Right atrium auricular region (tissue), 2 donors: Measurements from ENCODE around the gene HMCN1. TPM values are rescaled to one million over a fixed set of nuclear protein-coding genes. Genes with fewer than 3 reads are reported as not detected.

ENCODE experiments used
- DNase-seq: peaks from one replicate; pipeline ENCODE4 v3.0.0-alpha.2; 2019; ENCODE audit warnings: low spot score
- H3K27ac ChIP-seq, 2 donors: fragments of 200-600 bp; sonication (generic); 1 replicate in 1 of 2; 2 replicates in 1 of 2; pipeline ENCODE4 v1.5.1; 2016 to 2019
- H3K27me3 ChIP-seq, 2 donors: fragments of 200-600 bp; sonication (generic); one replicate each; pipeline versions ENCODE4 v1.5.1 to v1.6.0; 2017 to 2019
- H3K36me3 ChIP-seq: fragments of 200-600 bp; sonication (generic); one replicate; pipeline ENCODE4 v1.5.1; 2016
- H3K4me1 ChIP-seq, 2 donors: fragments of 200-600 bp; sonication (generic); one replicate each; pipeline versions ENCODE4 v1.5.1 to v1.6.0; 2017 to 2019
- H3K4me3 ChIP-seq, 2 donors: fragments of 200-600 bp; sonication (generic); 1 replicate in 1 of 2; 2 replicates in 1 of 2; pipeline ENCODE4 v1.5.1; 2017 to 2019; ENCODE audit warnings: mild to moderate bottlenecking in 1 of 2, moderate library complexity in 1 of 2
- H3K9me3 ChIP-seq, 2 donors: fragments of 200-600 bp; sonication (generic); one replicate each; pipeline ENCODE4 v1.5.1; 2019
- total RNA-seq, 2 donors: library from RNA; depleted of rRNA; stranded (reverse); fragments of >200 nt; gene quantifications; one replicate each; pipeline ENCODE4 v1.1.0, GENCODE V29; 2016
- TF ChIP-seq, protein P1 (sequence below), 2 donors: fragments of 200-600 bp; sonication (generic); IDR thresholded peaks; one replicate each; pipeline ENCODE4 v1.5.1; 2019; ENCODE audit warnings: antibody characterized with exemption in 2 of 2

Gene HMCN1
- total RNA-seq, 2 donors from 2014 or later, result 14.8 to 20.2 TPM

DNA sequence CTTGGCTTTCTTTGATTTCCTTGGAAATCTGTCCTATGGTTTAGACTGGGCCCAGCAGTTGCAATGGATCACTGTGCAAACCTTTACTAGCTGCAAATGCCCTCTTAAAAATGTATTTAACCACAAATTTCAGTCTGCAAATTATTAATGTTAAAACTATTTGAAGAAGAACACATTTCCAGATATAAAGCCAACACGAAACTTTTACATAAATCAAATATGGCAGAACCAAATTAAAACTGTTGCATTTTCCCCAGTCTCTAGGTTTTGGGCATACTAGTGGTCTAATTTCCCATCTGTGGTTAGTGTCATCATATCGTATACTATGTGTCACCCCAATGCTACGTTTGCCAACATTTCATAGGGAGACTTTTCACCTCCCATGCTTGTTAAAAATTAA lies 52.3 kb downstream of the HMCN1 start:
- Histone ChIP-seq H3K9me3 (peaks cover 0 to 4% of the 10 kb centered on the region in 2 donors), H3K4me1 (peaks cover 0 to 41% of the 10 kb centered on the region in 2 donors), H3K4me3 (no peak overlapping the region), H3K27ac (no peak overlapping the region), H3K27me3 (no peaks in the 10 kb centered on the region), H3K36me3 (no peaks in the 10 kb centered on the region)
- TF ChIP-seq, protein P1, sequence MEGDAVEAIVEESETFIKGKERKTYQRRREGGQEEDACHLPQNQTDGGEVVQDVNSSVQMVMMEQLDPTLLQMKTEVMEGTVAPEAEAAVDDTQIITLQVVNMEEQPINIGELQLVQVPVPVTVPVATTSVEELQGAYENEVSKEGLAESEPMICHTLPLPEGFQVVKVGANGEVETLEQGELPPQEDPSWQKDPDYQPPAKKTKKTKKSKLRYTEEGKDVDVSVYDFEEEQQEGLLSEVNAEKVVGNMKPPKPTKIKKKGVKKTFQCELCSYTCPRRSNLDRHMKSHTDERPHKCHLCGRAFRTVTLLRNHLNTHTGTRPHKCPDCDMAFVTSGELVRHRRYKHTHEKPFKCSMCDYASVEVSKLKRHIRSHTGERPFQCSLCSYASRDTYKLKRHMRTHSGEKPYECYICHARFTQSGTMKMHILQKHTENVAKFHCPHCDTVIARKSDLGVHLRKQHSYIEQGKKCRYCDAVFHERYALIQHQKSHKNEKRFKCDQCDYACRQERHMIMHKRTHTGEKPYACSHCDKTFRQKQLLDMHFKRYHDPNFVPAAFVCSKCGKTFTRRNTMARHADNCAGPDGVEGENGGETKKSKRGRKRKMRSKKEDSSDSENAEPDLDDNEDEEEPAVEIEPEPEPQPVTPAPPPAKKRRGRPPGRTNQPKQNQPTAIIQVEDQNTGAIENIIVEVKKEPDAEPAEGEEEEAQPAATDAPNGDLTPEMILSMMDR (IDR thresholded peaks at IDR 0.05), result no peak
- DNase-seq, result no peak

GRCh38 chr1:185787238-185787637 lies 53.0 kb downstream of the HMCN1 start:
- Histone ChIP-seq H3K27me3 (no peaks in the 10 kb centered on the region), H3K36me3 (no peaks in the 10 kb centered on the region), H3K4me1 (peaks cover 0 to 41% of the 10 kb centered on the region in 2 donors), H3K9me3 (peaks cover 0 to 4% of the 10 kb centered on the region in 2 donors), H3K27ac (peak overlapping the region in 1 of 2 donors; percentile 56), H3K4me3 (no peak overlapping the region)
- TF ChIP-seq, protein P1 (IDR thresholded peaks at IDR 0.05), result no peak
- no peak for DNase-seq

DNA sequence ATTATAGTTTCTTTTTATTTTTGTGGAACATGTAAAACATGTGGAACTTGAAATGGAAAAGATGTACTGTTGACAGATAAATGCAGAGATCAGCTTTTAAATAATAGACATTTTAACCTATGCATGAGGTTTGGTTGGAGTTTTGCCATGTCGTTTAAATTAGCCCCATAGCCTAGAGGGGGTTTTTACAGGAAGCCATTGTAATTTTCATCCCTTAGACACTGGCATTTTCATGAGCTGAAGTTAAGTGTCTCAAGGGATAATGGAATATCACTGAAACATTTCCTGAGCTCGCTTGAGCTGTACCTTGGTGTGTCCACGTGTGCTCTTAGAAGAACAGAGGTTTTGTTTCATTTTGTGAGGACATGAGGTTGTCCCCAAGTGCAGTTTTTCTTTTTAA lies 54.2 kb downstream of the HMCN1 start:
- H3K36me3 ChIP-seq, result no peaks in the 10 kb centered on the region
- peak overlapping the region in 1 of 2 donors; percentile 58 for H3K27ac ChIP-seq
- no peaks in the 10 kb centered on the region for H3K27me3 ChIP-seq
- peaks cover 0 to 41% of the 10 kb centered on the region in 2 donors for H3K4me1 ChIP-seq
- no peak overlapping the region for H3K4me3 ChIP-seq
- peaks cover 0 to 4% of the 10 kb centered on the region in 2 donors for H3K9me3 ChIP-seq
- TF ChIP-seq, protein P1 (IDR thresholded peaks at IDR 0.05), result no peak
- DNase-seq, result no peak

- Histone ChIP-seq H3K27me3 (no peaks in the 10 kb centered on the region), H3K4me3 (no peak overlapping the region), H3K27ac (peak overlapping the region; percentile 52 to 58), H3K9me3 (no peaks in the 10 kb centered on the region), H3K36me3 (no peaks in the 10 kb centered on the region), H3K4me1 (peaks cover 0 to 41% of the 10 kb centered on the region in 2 donors)
- no peak for DNase-seq
- TF ChIP-seq, protein P1 (IDR thresholded peaks at IDR 0.05), result no peak
Measured at GRCh38 chr1:185789501-185790193, 55.5 kb downstream of the HMCN1 start.

GRCh38 chr1:185790194-185790735 lies 56.1 kb downstream of the HMCN1 start:
- TF ChIP-seq, protein P1 (IDR thresholded peaks at IDR 0.05), result no peak
- Histone ChIP-seq H3K4me1 (peaks cover 0 to 41% of the 10 kb centered on the region in 2 donors), H3K9me3 (no peaks in the 10 kb centered on the region), H3K27me3 (no peaks in the 10 kb centered on the region), H3K36me3 (no peaks in the 10 kb centered on the region), H3K4me3 (no peak overlapping the region), H3K27ac (peak overlapping the region; percentile 52 to 58)
- no peak for DNase-seq
